Measurements from ENCODE around the gene EXOC2. TPM values are rescaled to one million over a fixed set of nuclear protein-coding genes. Genes with fewer than 3 reads are reported as not detected.

EXOC2 gene
- total and polyA plus RNA-seq, 2 of the 13 experiments (the other 11 are each of a cell fraction or from before 2014, with no cell fraction given): 12.6 to 22.9 TPM

- Histone ChIP-seq H3K27me3 (ENCODE audit: control insufficient read depth in 1 of 2, insufficient read depth in 2 of 2, low read length in 2 of 2) (no peaks in the 10 kb centered on the region), H3K4me1 (ENCODE audit: insufficient read depth, low read length) (no peaks in the 10 kb centered on the region), H4K20me1 (ENCODE audit: insufficient read depth, low read length) (no peaks in the 10 kb centered on the region), H3K27ac (ENCODE audit: extremely low read length, insufficient read depth, low read length) (no peak overlapping the region), H3K9me3 (ENCODE audit: low read length) (0 out of 2 replicates have a peak, but pooled peaks cover 5% of the 10 kb centered on the region), H3K4me2 (ENCODE audit: low read depth, low read length) (no peak overlapping the region), H3K79me2 (ENCODE audit: insufficient read depth, low read length) (no peaks in the 10 kb centered on the region), H2AFZ (ENCODE audit: low read length) (no peak overlapping the region), H3K4me3 (replicated peaks in 1 of 3; ENCODE audit: insufficient read depth in 1 of 3, low read depth in 2 of 3, low read length in 3 of 3) (no peak overlapping the region), H3K9ac (ENCODE audit: insufficient read depth, low read depth, low read length) (no peak overlapping the region), H3K36me3 (replicated peaks in 1 of 2; ENCODE audit: control insufficient read depth in 1 of 2, insufficient read depth in 2 of 2, low read length in 2 of 2) (peaks cover 0 to 2% of the 10 kb centered on the region in 2 experiments; a peak in 2 of 5 replicates)
- no peak for ATAC-seq
- no peak for FAIRE-seq
- BruUV-seq (replicated peaks): no TSS peak
- CTCF ChIA-PET (ENCODE audit: low intra/inter-chr PET ratio, low total read pairs): no interaction called here
- intact Hi-C loops (cut with micrococcal nuclease; ENCODE audit: unreplicated experiment): no loop called here
- TF ChIP-seq, protein P1, sequence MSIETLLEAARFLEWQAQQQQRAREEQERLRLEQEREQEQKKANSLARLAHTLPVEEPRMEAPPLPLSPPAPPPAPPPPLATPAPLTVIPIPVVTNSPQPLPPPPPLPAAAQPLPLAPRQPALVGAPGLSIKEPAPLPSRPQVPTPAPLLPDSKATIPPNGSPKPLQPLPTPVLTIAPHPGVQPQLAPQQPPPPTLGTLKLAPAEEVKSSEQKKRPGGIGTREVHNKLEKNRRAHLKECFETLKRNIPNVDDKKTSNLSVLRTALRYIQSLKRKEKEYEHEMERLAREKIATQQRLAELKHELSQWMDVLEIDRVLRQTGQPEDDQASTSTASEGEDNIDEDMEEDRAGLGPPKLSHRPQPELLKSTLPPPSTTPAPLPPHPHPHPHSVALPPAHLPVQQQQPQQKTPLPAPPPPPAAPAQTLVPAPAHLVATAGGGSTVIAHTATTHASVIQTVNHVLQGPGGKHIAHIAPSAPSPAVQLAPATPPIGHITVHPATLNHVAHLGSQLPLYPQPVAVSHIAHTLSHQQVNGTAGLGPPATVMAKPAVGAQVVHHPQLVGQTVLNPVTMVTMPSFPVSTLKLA (IDR thresholded peaks at IDR 0.05): no peak
- no peak for TF ChIP-seq CBFB (CRISPR knock-in tag; IDR thresholded peaks at IDR 0.05)
- TF ChIP-seq NFKB2 (CRISPR knock-in tag; IDR thresholded peaks at IDR 0.05; ENCODE audit: borderline replicate concordance): no peak
- TF ChIP-seq GMEB1 (CRISPR knock-in tag; IDR thresholded peaks at IDR 0.05; ENCODE audit: borderline replicate concordance): no peak
- peak; percentile 21 for TF ChIP-seq HNRNPLL (IDR thresholded peaks at IDR 0.05; ENCODE audit: low read depth, low read length, poor library complexity, severe bottlenecking)
- no peak for TF ChIP-seq ZNF83 (CRISPR knock-in tag; IDR thresholded peaks at IDR 0.05; ENCODE audit: borderline replicate concordance)
- no peak for TF ChIP-seq WIZ (CRISPR knock-in tag; IDR thresholded peaks at IDR 0.05)
- in situ Hi-C loops (cut with HindIII; ENCODE audit: extremely low pct_ligation_motif_present, low pct_unique_long_range_greater_than_20kb): no loop called here
- POLR2A ChIA-PET: no interaction called here
- DNase-seq (ENCODE audit: low spot score): no peak
- 94% methylated on average over 12 of the region's 12 CpGs for WGBS (ENCODE audit: low lambda C conversion rate)
Measured at GRCh38 chr6:514396-514978, 178.5 kb downstream of the EXOC2 start.

All from HepG2 (cell line).